GM21447 (cell line): Measurements from ENCODE around the gene SCN4A.

Experiments
- ATAC-seq: cut with Tn5 transposase; IDR thresholded peaks from one replicate; pipeline ENCODE4 v1.9.1; 2021; ENCODE audit not compliant: unreplicated experiment

SCN4A gene

DNA sequence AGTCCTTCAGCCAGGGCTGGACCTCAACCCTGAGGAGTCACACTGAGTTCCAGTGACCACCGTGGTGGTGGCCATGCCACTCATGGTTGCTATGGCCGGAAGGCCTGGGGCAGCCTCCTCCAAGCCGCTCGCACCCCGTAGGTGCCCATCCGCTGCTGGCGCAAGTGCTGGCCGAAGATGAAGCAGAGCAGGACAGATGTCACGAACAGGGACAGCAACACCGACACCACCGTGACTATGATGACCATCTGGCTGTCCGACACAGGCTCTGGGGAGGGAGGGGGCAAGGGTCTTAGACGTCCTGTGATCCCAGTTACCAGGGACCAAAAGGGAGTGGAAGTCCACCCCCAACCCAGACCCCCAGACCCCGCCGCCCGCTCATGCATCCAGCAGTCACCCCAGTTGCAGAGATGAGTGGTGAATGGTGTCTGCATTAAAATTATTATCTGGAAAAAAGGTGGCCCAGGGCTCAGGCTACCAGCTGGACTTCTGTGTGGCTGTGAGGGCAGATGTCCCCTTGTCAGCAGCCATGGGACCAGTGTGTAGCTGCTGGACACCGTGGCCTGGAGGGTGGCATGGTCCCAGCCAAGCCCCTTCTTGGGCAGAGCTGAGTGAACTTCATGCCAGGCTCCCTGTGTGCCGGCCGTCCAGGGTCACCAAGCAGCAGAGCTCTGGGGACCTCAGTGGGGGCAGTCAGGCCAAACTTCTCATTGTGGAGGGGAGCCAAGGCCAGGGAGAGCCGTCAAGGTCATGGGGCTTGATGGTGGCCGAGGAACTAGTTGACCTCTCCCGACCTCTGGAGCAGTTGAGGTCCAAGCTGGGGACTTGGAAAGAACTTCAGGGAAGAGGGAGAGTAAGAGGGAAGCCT lies 30.2 kb upstream of the SCN4A start:
- ATAC-seq: no peak

DNA sequence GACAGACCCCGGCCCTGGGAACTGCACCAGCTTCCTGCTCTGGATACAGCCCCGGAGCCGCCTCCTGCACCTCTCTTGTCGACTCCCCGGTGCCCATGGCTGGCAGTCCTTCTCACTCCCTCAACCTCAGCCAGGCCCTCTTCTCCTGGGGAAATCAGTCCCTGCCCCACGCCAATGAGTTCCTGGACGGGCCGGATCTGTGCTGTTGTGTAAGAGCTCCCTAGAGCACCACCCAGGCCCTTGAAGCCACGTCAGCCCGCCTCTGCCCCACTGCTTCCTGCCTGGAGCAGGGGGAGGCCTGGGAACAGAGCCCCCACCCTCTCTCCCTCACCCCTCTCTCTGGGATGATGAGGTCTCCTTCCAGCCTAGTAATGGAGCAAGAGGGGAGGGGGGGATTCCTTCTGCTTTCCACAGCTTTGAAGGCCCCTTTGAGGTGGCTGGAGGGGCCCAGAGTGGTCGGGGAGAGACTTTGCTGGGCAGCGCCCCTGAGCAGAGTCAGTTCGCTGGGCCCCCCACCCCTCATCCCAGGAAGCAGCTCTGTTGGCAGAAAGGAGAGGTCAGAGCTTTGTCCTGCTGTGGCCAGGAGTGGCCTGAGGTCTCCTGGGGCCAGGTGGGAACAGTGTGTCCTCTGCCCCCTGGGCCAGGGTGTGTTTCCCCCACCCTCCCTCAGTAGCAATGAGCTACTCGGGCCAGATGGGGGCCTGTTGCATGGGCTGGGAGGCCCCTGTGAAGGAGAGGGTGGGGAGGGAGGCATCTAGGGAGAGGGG lies 29.2 kb upstream of the SCN4A start:
- no peak for ATAC-seq

DNA sequence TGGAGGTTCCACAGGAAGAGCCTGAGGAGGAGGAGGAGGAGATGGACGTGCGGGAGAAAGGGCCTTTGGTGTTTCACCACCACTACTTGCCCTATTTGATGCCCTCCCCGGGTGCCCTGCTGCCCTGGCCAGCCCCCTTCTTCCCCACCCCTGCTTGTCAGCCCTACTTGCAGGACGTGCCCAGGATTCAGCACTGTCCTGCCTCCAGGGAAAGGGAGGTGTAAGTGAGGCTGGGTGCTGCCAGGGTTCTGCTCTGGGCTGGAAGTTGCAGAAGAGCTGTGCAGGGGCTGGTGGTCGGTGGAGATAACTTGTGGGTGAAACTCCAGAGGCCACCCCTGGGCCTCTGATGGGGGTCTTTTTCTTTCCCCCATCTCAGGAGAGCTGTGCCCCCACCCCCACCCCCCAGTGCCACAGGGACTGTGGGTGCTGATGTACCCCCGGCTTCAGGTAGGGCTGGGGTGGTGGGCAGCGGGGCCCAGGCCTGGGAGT lies 28.4 kb upstream of the SCN4A start:
- ATAC-seq: no peak

DNA sequence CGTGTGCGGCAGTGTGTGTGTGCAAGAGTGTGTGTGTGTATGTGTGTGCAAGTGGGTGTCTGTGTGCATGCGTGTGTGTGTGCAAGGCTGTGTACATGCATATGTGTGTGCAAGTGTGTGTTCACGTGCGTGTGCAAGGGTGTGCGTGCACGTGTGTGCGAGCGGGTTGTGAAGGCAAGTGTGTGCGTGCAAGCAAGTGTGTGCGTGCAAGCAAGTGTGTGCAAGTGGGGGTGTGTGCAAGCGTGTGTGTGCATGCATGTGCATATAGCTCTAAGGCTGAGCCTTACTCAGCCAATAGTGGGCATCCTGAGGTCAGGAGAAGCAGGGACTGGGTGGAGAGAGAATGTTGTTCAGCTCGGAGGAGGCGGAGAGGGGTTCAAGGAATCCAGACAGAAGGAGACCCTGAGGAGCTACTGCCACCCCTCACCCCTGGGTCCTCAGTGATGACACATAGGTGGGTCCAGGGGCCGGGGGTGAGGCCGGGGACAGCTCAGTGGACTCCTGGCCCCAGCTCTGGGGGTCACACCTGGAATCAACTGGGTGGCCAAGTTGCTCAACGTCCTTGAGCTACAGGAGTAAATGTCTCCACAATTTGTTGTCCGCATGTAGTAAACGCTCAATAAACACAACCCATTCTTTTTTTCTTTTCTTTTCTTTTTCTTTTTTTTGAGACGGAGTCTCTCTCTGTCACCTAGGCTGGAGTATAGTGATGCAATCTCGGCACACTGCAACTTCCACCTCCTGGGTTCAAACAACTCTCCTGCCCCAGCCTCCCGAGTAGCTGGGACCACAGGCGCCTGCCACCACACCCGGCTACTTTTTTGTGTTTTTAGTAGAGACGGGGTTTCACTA lies 27.2 kb upstream of the SCN4A start:
- no peak for ATAC-seq

DNA sequence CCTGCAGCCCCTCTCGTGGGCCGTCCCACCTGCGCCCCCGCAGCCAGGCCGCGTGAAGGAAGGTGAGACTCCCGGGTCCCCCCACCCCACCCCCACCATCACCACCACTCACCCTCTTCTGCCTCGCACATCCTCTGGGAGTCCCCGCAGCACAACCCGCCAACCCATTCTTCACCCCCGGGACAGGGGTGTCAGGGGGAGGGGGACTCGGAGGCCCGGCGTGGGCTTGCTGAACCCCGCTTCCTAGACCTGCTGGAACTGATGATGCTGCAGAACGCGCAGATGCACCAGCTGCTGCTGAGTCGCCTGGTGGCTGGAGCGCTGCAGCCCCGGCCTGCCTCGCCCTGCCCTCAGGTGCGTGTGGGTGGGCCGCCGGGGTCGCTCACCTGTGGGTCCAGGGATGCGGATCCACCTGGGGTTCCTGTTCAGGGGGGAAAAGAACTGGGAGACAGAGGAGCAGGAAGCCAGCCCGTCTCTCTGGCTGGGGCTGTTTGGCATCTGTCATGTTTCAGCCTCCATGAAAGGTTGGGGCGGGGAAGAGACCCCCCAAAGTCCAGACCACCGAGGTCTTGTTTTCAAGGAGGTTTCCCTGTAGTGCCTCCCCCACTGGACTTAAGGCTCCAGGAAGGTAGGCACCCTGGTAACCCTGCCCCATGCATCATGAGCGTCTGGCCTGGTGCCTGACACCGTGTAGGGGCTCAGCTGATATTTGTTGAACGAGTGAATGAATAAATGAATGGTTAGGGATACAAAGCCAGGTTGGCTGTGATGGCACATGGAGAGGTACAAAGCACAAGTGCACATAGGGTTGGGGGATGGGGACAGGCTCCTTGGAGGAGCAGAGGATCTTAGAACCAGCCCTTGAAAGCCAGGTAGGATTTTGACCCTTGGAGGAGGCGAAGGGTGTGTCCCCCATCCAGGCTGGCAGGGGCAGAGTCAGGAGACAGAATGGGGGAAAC lies 26.3 kb upstream of the SCN4A start:
- ATAC-seq: no peak

DNA sequence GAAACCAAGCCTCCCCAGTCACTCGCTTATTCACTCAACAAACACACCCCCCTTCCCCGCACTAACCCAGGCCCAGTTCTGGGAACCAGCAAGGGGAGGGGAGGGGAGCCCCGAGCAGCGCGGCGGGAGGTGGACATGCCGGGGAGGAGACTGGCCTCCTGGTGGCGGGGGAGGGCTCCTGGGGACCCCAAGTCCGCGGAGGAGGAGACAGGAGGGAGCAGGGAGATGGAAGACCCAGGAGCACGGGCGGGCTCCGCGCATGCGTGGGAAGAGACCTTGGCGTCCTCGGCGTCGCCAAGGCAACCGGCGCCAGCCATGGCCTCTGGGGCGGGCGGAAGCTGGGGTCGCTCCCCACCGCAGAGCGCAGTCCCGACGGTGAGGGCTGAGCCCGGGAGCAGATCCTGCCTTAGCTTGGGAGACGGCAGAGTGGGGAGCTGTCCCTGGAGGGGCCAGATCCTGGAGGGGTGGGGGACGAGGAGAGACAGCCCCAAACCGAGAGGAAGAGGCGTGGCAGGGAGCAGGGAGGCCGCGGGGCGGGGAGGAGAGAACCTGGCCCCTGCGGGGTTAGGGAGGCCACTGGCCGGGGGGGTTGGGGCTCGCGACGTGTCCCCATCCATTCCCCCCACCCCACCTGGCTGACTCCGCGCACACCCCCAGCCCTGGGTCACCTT lies 25.5 kb upstream of the SCN4A start, which contains the start of gene PRR29:
Gene PRR29, plus strand, starts transcription at position 302 of the 671 bp plus-strand sequence. Its CDS starts 14 bp downstream, at position 316.
- ATAC-seq: no peak

DNA sequence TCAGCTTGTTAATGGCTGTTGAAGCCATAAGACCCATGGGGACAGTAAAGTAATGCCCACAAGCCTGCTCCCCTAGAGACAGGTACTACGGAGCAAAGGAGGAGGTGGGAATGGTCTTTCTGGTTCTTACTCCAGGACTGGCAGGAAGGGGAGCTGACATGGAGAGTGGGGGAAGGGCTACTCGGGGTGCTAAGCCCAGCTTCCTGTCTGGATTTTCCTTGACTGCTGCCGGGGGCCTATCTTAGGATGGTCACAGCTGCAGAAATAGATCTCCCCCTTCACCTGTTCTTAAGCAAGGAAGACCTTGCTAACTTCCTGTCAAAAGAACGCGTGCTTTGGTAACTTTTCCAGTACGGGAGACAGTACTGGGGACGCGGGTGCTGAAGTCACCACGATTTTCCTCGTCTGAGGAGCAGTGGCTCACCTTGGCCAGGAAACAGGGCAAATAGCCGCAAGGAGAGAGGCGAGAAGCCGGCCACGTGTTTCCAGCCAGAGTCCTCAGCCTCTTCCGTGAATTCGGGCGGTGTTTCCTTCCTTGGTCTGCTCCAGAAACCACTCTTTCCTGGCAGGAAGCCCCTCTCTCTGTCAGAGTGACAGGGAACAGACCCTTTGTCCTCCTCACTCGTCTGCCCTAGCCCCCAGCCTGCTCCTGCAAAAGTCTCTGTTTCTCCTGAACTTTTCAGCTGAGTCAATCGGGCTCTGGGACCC lies 24.8 kb upstream of the SCN4A start:
- ATAC-seq: no peak

DNA sequence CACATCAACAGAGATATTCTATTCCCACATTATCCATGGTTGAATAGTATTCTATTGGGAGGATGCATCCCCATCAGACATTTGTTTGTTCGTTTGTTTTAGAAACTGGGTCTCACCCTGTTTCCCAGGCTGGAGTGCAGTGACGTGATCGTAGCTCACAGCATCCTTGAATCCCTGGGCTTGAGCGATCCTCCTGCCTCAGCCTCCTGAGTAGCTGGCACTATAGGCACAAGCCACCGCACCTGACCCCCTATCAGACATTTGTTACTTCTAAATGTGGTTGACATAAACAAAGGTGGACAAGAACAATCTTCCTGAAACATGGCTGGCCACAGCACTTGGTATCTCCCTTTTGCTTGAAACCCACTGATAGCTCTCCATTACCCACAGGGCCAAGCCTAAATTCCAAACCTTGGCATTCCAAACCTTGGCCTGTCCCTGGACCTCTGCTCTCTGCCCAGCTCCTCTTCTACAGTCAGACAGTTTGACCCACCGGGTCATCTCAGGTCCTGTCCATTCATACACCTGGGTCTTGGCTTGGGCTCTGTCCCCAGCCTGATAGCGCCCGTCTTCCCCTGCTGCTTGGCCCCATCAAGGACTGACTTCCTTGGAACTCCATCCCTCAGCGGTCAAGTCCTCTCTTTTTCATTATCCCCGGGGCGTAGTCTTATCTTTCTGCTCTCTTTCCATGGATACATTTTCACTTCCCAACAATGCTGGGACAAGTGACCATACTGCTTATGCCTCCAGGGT lies 23.9 kb upstream of the SCN4A start:
- no peak for ATAC-seq

DNA sequence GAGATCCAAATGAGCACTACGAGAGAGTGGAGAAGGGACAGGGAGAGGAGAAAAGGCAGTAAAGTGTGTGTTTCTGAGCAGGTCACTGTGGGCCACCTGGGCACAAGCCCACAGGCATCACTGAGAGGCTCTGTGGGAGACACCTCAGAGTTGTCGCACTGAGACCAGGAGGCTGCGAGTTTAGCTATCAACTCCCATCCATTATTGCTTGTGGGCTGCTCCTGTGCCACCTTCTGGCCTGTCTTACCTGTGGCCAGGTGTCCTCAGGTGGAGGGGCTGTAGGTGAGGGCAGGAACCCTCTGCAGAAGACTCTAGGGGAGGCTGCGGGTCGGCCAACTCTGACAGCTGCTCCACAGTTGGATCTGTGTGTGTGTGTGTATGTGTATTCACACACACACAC lies 22.9 kb upstream of the SCN4A start:
- ATAC-seq: no peak

GRCh38 chr17:63993368-63993985 lies 20.8 kb upstream of the SCN4A start:
- no peak for ATAC-seq

DNA sequence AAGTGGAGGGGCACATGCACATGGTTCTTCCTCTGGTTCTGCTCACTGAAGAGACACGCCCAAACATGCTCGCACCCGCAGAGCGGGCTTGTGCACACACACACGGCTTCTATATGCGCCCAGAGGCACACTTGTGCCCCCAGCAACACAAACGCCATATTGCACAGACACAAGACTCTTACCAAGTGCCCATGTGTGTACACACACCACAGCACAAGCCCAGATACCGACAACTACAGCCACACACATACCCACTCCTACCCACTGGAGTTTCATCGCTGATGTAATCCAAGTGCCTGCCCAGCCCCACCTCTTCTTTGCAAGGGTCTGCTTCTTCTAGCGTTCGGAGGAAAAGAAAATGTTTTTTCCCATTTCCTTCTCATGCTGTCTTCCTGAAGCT lies 18.9 kb upstream of the SCN4A start:
- no peak for ATAC-seq

- no peak for ATAC-seq
These were observed 17.1 kb upstream of the SCN4A start for GRCh38 chr17:63989622-63990345.

DNA sequence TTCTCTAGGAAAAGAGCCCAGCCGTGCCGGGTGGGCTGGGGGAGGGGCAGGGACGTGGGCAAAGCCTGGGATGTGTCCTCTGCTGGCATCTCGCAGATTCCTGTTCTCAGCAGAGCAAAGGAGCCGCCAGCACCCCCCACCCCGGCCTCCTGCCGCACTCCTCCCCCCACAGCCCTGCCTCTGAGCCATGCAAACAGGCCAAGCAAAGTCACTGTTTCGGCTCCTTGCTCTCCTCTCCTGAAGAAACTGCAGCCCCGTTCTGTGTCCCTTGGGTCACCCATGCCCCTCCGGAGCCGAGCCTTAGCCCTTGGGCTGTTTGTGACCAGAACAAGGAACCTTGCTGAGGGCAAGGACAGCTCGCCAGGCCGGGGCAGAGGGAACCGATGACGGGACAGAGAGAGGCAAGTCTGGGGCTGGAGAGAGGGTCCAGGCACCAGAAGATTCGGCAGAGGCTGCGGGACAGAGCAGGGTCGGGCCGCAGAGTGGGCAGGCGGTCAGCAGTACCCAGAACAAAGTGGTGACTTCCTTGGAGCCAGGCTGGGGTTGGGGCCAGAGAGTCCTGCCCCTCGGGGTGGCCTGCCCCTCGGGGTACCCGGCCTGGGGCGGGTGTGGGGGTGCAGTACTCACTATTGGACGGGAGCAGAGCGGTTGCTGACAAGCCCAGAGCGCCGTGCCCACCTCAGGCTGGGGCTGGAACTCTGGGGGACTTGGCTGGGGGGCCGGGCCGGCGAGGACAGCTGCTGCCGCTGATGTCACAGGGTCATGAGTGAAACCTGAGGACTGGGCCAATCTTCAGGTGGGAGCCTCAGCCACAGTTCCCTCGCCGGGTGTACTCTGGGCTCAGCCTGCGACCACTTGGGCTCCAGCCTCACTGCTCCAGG lies 16.3 kb upstream of the SCN4A start:
- no peak for ATAC-seq

GRCh38 chr17:63988127-63988478 lies 15.4 kb upstream of the SCN4A start:
- no peak for ATAC-seq

GRCh38 chr17:63987221-63988126 lies 14.8 kb upstream of the SCN4A start:
- ATAC-seq: no peak
